SU-DHL-6 (cell line): ENCODE data around the gene ZNG1F.

Source experiments
- EZH2phosphoT487 ChIP-seq: fragments of 200-600 bp; sonication (generic), shearing (Covaris generic); conservative IDR thresholded peaks from 2 replicates; pipeline ENCODE4 v1.6.1; 2018; ENCODE audit warnings: mild to moderate bottlenecking, antibody characterized with exemption, low read length, moderate library complexity, mixed read lengths
- TF ChIP-seq, protein P1 (sequence below): fragments of 200-600 bp; sonication (generic); IDR thresholded peaks from one replicate; pipeline ENCODE4 v1.5.1; 2017; ENCODE audit warnings: antibody characterized with exemption, mild to moderate bottlenecking, low read length, moderate library complexity; ENCODE audit not compliant: insufficient read depth, poor library complexity, severe bottlenecking

DNA sequence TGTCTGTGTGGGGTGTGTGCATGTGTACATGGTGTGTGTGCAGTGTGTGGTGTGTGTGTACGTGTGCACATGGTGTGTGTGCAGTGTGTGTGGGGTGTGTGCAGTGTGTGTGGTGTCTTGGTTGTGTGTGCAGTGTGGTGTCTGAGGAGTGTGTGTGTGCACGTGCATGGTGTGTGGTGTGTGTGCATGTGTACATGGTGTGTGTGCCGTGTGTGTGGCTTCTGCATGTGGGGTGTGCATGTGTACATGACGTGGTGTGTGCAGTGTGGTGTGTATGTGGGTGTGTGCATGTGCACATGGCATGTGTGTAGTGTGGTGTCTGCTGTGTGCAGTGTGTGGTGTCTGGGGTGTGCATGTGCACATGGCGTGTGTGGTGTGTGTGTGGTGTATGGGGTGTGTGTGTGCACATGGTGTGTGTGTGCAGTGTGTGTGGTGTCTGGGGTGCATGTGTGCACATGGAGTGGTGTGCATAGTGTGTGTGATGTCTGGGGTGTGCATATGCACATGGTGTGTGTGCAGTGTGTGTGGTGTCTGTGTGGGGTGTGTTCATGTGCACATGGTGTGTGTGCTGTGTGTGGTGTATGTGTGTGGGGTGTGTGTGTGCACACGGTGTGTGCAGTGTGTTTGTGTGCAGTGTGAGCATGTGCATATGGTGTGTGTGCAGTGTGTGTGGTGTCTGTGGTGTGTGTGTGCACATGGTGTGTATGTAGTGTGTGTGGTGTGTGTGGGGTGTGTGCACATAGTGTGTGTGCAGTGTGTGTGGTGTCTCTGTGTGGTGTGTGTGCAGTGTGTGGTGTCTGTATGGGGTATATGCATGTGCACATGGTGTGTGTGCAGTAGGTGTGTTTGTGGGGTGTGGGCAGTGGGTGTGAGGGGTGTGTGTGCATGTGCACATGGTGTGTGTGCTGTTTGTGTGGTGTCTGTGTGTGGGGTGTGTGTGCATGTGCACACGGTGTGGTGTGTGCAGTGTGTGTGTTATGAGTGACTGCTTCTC, 40.6 kb upstream of the ZNG1F start:
- TF ChIP-seq, protein P1, sequence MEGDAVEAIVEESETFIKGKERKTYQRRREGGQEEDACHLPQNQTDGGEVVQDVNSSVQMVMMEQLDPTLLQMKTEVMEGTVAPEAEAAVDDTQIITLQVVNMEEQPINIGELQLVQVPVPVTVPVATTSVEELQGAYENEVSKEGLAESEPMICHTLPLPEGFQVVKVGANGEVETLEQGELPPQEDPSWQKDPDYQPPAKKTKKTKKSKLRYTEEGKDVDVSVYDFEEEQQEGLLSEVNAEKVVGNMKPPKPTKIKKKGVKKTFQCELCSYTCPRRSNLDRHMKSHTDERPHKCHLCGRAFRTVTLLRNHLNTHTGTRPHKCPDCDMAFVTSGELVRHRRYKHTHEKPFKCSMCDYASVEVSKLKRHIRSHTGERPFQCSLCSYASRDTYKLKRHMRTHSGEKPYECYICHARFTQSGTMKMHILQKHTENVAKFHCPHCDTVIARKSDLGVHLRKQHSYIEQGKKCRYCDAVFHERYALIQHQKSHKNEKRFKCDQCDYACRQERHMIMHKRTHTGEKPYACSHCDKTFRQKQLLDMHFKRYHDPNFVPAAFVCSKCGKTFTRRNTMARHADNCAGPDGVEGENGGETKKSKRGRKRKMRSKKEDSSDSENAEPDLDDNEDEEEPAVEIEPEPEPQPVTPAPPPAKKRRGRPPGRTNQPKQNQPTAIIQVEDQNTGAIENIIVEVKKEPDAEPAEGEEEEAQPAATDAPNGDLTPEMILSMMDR, result no peak
- TF ChIP-seq EZH2phosphoT487, result no peak
